ENCODE measurements around the gene CWC22. TPM values are rescaled to one million over a fixed set of nuclear protein-coding genes. Genes with fewer than 3 reads are reported as not detected.

CWC22 gene
- total RNA-seq, 1 experiment from 2014 or later, result 28.4 TPM

- no peak for TF ChIP-seq USF2 (CRISPR knock-in tag; IDR thresholded peaks at IDR 0.05)
- no peak for TF ChIP-seq E2F5 (CRISPR knock-in tag; IDR thresholded peaks at IDR 0.05)
- no peak for TF ChIP-seq ZMAT4 (CRISPR knock-in tag; IDR thresholded peaks at IDR 0.05)
These were observed 9.8 kb upstream of the CWC22 start (continued) for GRCh38 chr2:180016937-180017336.

- H3K36me3 Mint-ChIP-seq, result no peaks in the 10 kb centered on the region
- H3K4me1 Mint-ChIP-seq, result peaks cover 3% of the 10 kb centered on the region; the same call in 1 of the 2 replicates
- ATAC-seq (no peak), DNase-seq (ENCODE audit: low spot score) (no peak)
- H3K27me3 Mint-ChIP-seq (ENCODE audit: low read depth), result no peaks in the 10 kb centered on the region; the same call in 1 of the 2 replicates
- no peak overlapping the region for H3K4me3 Mint-ChIP-seq
- H3K27ac Mint-ChIP-seq, result no peak overlapping the region
- TF ChIP-seq GTF2I (CRISPR knock-in tag; conservative IDR thresholded peaks at IDR 0.05) (no peak), MXD4 (CRISPR knock-in tag; IDR thresholded peaks at IDR 0.05; ENCODE audit: borderline replicate concordance) (no peak), FOXP4 (CRISPR knock-in tag; IDR thresholded peaks at IDR 0.05) (no peak), ZNF532 (CRISPR knock-in tag; IDR thresholded peaks at IDR 0.05; ENCODE audit: borderline replicate concordance) (no peak), NFE2L1 (CRISPR knock-in tag; IDR thresholded peaks at IDR 0.05) (no peak), FOXP1 (CRISPR knock-in tag; IDR thresholded peaks at IDR 0.05; ENCODE audit: borderline replicate concordance) (no peak), RORB (CRISPR knock-in tag; IDR thresholded peaks at IDR 0.05) (no peak), E2F5 (CRISPR knock-in tag; IDR thresholded peaks at IDR 0.05) (no peak), GABPB1 (CRISPR knock-in tag; IDR thresholded peaks at IDR 0.05) (no peak), IRF2 (CRISPR knock-in tag; IDR thresholded peaks at IDR 0.05; ENCODE audit: borderline replicate concordance, low read depth) (no peak), SMAD3 (CRISPR knock-in tag; IDR thresholded peaks at IDR 0.05; ENCODE audit: borderline replicate concordance) (no peak)
- ChIA-PET CTCF (no interaction called here), POLR2A (no interaction called here)
- H3K9me3 Mint-ChIP-seq, result peaks cover 6% of the 10 kb centered on the region
These were observed 9.0 kb upstream of the CWC22 start for GRCh38 chr2:180015951-180016709.

Measured in WTC11 (cell line).